ENCODE data around the gene TRIM24. TPM values are rescaled to one million over a fixed set of nuclear protein-coding genes. Genes with fewer than 3 reads are reported as not detected.

TRIM24 gene
- total and polyA plus RNA-seq, 2 of the 13 experiments (the other 11 are each of a cell fraction or from before 2014, with no cell fraction given): 100 to 106 TPM

DNA sequence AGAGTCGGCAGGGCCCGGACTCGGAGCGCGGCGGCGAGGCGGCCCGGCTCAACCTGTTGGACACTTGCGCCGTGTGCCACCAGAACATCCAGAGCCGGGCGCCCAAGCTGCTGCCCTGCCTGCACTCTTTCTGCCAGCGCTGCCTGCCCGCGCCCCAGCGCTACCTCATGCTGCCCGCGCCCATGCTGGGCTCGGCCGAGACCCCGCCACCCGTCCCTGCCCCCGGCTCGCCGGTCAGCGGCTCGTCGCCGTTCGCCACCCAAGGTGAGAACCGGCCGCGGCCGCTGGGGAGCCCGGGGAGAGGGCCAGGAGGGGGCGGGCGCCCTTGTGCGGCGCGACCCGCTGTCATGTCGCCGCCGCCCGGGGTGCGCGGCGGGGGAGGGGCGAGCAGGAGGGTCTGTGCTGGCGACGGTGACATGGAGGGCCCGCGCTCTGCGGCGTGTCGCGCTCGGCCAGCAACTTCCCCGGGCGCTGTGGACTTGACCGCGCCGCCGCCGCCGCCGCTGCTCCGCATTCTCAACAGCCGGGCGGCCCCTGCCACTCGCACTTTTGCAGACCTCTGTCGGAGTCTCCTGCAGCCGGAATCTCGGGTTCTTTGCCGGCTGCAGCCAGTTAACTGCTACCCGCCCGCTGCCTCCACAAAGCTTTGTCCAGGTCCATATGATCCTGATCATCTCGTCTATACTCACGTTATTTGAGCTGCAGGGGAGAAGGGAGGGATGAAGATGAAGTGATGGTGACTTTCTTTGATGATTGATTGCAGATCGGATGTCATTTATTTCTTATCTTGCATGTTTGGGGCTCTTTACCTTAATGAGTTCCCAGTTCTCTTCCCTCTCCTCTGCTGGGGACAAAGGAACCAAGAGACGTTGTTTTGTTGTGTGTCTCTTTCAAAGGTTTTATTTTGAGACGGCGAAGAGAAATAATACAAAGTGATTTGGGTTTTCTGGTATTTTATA, 869 bp downstream of the TRIM24 start (continued):
- TF ChIP-seq ATRX (CRISPR knock-in tag; IDR thresholded peaks at IDR 0.05; ENCODE audit: borderline replicate concordance) (no peak), ZNF570 (CRISPR knock-in tag; IDR thresholded peaks at IDR 0.05; ENCODE audit: borderline replicate concordance) (no peak), NFYC (CRISPR knock-in tag; IDR thresholded peaks at IDR 0.05) (no peak), ETV5 (CRISPR knock-in tag; IDR thresholded peaks at IDR 0.05; ENCODE audit: borderline replicate concordance) (0 out of 2 replicates have a peak, but pooled peaks have one; percentile 14), CEBPB (IDR thresholded peaks at IDR 0.05; ENCODE audit: borderline replicate concordance, low read depth, low read length) (no peak), HOXA3 (CRISPR knock-in tag; IDR thresholded peaks at IDR 0.05) (no peak), ELF4 (CRISPR knock-in tag; IDR thresholded peaks at IDR 0.05; ENCODE audit: borderline replicate concordance) (no peak), KMT2B (CRISPR knock-in tag; IDR thresholded peaks at IDR 0.05) (no peak), SP140L (CRISPR knock-in tag; IDR thresholded peaks at IDR 0.05; ENCODE audit: borderline replicate concordance) (no peak), ZNF563 (CRISPR knock-in tag; IDR thresholded peaks at IDR 0.05) (peak; percentile 88)
- TF ChIP-seq, protein P1, sequence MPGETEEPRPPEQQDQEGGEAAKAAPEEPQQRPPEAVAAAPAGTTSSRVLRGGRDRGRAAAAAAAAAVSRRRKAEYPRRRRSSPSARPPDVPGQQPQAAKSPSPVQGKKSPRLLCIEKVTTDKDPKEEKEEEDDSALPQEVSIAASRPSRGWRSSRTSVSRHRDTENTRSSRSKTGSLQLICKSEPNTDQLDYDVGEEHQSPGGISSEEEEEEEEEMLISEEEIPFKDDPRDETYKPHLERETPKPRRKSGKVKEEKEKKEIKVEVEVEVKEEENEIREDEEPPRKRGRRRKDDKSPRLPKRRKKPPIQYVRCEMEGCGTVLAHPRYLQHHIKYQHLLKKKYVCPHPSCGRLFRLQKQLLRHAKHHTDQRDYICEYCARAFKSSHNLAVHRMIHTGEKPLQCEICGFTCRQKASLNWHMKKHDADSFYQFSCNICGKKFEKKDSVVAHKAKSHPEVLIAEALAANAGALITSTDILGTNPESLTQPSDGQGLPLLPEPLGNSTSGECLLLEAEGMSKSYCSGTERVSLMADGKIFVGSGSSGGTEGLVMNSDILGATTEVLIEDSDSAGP (CRISPR knock-in tag; IDR thresholded peaks at IDR 0.05; ENCODE audit: borderline replicate concordance): no peak
- TF ChIP-seq, protein P2, sequence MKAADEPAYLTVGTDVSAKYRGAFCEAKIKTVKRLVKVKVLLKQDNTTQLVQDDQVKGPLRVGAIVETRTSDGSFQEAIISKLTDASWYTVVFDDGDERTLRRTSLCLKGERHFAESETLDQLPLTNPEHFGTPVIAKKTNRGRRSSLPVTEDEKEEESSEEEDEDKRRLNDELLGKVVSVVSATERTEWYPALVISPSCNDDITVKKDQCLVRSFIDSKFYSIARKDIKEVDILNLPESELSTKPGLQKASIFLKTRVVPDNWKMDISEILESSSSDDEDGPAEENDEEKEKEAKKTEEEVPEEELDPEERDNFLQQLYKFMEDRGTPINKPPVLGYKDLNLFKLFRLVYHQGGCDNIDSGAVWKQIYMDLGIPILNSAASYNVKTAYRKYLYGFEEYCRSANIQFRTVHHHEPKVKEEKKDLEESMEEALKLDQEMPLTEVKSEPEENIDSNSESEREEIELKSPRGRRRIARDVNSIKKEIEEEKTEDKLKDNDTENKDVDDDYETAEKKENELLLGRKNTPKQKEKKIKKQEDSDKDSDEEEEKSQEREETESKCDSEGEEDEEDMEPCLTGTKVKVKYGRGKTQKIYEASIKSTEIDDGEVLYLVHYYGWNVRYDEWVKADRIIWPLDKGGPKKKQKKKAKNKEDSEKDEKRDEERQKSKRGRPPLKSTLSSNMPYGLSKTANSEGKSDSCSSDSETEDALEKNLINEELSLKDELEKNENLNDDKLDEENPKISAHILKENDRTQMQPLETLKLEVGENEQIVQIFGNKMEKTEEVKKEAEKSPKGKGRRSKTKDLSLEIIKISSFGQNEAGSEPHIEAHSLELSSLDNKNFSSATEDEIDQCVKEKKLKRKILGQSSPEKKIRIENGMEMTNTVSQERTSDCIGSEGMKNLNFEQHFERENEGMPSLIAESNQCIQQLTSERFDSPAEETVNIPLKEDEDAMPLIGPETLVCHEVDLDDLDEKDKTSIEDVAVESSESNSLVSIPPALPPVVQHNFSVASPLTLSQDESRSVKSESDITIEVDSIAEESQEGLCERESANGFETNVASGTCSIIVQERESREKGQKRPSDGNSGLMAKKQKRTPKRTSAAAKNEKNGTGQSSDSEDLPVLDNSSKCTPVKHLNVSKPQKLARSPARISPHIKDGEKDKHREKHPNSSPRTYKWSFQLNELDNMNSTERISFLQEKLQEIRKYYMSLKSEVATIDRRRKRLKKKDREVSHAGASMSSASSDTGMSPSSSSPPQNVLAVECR (CRISPR knock-in tag; IDR thresholded peaks at IDR 0.05; ENCODE audit: borderline replicate concordance): peak; percentile 45; the same call in 1 of the 2 replicates
- TF ChIP-seq, protein P3, sequence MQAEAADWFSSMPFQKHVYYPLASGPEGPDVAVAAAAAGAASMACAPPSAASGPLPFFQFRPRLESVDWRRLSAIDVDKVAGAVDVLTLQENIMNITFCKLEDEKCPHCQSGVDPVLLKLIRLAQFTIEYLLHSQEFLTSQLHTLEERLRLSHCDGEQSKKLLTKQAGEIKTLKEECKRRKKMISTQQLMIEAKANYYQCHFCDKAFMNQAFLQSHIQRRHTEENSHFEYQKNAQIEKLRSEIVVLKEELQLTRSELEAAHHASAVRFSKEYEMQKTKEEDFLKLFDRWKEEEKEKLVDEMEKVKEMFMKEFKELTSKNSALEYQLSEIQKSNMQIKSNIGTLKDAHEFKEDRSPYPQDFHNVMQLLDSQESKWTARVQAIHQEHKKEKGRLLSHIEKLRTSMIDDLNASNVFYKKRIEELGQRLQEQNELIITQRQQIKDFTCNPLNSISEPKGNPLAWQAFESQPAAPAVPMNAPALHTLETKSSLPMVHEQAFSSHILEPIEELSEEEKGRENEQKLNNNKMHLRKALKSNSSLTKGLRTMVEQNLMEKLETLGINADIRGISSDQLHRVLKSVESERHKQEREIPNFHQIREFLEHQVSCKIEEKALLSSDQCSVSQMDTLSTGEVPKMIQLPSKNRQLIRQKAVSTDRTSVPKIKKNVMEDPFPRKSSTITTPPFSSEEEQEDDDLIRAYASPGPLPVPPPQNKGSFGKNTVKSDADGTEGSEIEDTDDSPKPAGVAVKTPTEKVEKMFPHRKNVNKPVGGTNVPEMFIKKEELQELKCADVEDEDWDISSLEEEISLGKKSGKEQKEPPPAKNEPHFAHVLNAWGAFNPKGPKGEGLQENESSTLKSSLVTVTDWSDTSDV (CRISPR knock-in tag; IDR thresholded peaks at IDR 0.05): no peak
- TF ChIP-seq, protein P4, sequence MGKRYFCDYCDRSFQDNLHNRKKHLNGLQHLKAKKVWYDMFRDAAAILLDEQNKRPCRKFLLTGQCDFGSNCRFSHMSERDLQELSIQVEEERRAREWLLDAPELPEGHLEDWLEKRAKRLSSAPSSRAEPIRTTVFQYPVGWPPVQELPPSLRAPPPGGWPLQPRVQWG (CRISPR knock-in tag; IDR thresholded peaks at IDR 0.05; ENCODE audit: borderline replicate concordance, low read depth): no peak
